ENCODE results near the gene SERPING1.

The SERPING1 gene

DNA sequence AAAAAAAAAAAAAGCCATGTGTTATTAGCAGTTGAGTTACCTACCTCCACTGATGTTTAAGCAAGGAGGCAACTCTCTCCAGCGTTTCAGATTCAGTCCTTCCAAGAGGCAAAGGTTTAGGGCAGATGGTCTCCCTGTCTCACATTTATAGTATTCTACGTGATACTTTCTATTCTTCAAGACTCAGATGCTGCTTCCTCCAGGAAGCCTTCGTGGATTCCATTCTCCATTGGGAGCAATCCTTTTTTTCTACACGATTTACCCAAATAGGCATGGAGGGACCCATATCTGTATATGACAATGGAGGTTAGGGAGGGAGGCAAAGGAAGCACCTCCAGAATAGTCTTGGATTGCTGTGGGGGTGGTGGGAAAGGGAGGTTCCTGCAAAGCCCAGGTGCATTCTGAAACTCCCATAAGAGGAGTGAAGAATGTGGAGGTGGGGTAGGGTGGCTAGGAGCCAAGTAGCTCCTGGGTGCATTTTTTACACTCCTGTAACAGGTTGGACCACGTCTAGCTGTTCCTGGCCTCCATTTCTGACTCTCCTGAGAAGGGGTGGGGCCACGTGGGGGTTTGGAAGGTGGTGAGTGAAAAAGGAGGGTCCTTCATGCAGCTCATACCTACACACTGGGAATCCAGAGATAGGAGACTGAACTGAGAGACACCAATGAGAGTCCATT is 36.0 kb downstream of the SERPING1 start:
- H3K27me3 ChIP-seq (ENCODE audit: insufficient read depth, poor library complexity, severe bottlenecking), result no peaks in the 10 kb centered on the region
- DNase-seq (ENCODE audit: low spot score) (no peak), ATAC-seq (ENCODE audit: low read depth) (no peak)
- H3K27ac ChIP-seq (ENCODE audit: poor library complexity, severe bottlenecking), result no peak overlapping the region
- H3K4me3 ChIP-seq (ENCODE audit: severe bottlenecking), result no peak overlapping the region
- H3K9me3 ChIP-seq (ENCODE audit: severe bottlenecking), result no peaks in the 10 kb centered on the region
- peaks cover 7% of the 10 kb centered on the region for H3K4me1 ChIP-seq (ENCODE audit: insufficient read depth, poor library complexity, severe bottlenecking)
- H3K36me3 ChIP-seq (ENCODE audit: low read depth), result no peaks in the 10 kb centered on the region
- TF ChIP-seq, protein P1, sequence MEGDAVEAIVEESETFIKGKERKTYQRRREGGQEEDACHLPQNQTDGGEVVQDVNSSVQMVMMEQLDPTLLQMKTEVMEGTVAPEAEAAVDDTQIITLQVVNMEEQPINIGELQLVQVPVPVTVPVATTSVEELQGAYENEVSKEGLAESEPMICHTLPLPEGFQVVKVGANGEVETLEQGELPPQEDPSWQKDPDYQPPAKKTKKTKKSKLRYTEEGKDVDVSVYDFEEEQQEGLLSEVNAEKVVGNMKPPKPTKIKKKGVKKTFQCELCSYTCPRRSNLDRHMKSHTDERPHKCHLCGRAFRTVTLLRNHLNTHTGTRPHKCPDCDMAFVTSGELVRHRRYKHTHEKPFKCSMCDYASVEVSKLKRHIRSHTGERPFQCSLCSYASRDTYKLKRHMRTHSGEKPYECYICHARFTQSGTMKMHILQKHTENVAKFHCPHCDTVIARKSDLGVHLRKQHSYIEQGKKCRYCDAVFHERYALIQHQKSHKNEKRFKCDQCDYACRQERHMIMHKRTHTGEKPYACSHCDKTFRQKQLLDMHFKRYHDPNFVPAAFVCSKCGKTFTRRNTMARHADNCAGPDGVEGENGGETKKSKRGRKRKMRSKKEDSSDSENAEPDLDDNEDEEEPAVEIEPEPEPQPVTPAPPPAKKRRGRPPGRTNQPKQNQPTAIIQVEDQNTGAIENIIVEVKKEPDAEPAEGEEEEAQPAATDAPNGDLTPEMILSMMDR (IDR thresholded peaks at IDR 0.05; ENCODE audit: poor library complexity, severe bottlenecking), result no peak

DNA sequence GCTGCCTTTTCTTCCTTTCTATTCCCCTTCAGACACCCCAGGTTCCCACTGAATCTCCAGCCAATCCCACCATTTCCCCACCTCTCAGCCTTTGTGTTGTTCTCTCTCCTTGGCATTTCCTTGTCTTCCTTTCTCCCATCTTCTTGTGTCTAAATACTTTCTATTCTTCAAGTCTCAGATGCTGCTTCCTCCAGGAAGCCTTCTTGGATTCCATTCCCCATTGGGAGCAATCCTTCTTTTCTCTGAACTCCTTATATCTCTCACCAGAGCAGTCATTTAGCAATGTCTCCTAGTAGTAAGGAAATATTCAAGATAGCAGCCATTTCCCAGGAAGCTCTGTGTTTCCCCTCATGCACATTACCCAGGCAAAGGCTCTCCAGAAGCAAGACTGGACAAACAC is 36.8 kb downstream of the SERPING1 start:
- no peak for ATAC-seq (ENCODE audit: low read depth)
- no peaks in the 10 kb centered on the region for H3K27me3 ChIP-seq (ENCODE audit: insufficient read depth, poor library complexity, severe bottlenecking)
- no peaks in the 10 kb centered on the region for H3K9me3 ChIP-seq (ENCODE audit: severe bottlenecking)

DNA sequence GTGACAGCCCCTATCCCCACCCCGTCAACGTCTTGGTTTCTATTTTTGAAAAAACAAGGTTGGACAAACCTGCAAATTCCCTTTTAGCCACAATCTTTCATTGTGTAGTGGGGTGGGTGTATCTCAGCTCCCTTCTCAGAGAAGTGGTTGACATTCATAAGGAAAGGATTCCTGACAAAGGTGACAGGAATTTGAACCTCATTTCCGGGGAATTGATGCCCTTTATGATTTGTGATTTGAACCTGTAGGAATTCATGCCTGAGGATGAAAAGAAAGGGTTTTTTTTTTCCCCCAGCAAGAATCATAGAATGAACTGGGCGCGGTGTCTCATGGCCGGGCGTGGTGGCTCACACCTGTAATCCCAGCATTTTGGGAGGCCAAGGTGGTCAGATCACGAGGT is 37.8 kb downstream of the SERPING1 start:
- TF ChIP-seq, protein P1 (IDR thresholded peaks at IDR 0.05; ENCODE audit: poor library complexity, severe bottlenecking), result no peak
- no peaks in the 10 kb centered on the region for H3K27me3 ChIP-seq (ENCODE audit: insufficient read depth, poor library complexity, severe bottlenecking)
- no peak overlapping the region for H3K27ac ChIP-seq (ENCODE audit: poor library complexity, severe bottlenecking)
- no peak for DNase-seq (ENCODE audit: low spot score)
- no peaks in the 10 kb centered on the region for H3K9me3 ChIP-seq (ENCODE audit: severe bottlenecking)
- no peak for ATAC-seq (ENCODE audit: low read depth)
- H3K4me1 ChIP-seq (ENCODE audit: insufficient read depth, poor library complexity, severe bottlenecking), result peaks cover 7% of the 10 kb centered on the region
- no peak overlapping the region for H3K4me3 ChIP-seq (ENCODE audit: severe bottlenecking)
- H3K36me3 ChIP-seq (ENCODE audit: low read depth), result no peaks in the 10 kb centered on the region; the same call in 1 of the 2 replicates

More for the DNA sequence above, 36.8 kb downstream of the SERPING1 start:
- Histone ChIP-seq H3K36me3 (ENCODE audit: low read depth) (no peaks in the 10 kb centered on the region), H3K27ac (ENCODE audit: poor library complexity, severe bottlenecking) (no peak overlapping the region), H3K4me3 (ENCODE audit: severe bottlenecking) (no peak overlapping the region), H3K4me1 (ENCODE audit: insufficient read depth, poor library complexity, severe bottlenecking) (peaks cover 7% of the 10 kb centered on the region)
- DNase-seq (ENCODE audit: low spot score), result no peak
- TF ChIP-seq, protein P1 (IDR thresholded peaks at IDR 0.05; ENCODE audit: poor library complexity, severe bottlenecking), result no peak

DNA sequence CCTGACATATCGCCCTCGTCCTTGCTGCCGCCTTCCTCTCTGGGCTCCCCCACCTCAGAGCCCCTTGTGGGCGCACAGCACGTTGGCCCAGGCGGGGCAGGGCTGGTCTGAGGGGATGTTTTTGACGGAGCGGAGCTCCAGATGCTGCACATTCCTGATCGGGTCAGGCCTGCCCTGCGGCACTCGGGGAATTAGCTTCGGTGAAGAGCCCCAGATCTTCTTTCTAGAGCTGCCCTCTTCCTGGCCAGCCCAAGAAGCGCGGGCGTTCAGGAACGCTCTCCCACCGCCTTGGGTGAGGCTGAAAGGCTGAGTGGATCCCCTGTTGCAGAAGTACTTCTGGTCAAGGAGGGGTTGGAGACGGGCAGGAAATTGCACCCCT is 40.1 kb downstream of the SERPING1 start:
- Histone ChIP-seq H3K4me3 (ENCODE audit: severe bottlenecking) (peak overlapping the region; percentile 100), H3K36me3 (ENCODE audit: low read depth) (no peaks in the 10 kb centered on the region; the same call in 1 of the 2 replicates), H3K27ac (ENCODE audit: poor library complexity, severe bottlenecking) (peak overlapping the region; percentile 83), H3K9me3 (ENCODE audit: severe bottlenecking) (no peaks in the 10 kb centered on the region), H3K4me1 (ENCODE audit: insufficient read depth, poor library complexity, severe bottlenecking) (peaks cover 7% of the 10 kb centered on the region), H3K27me3 (ENCODE audit: insufficient read depth, poor library complexity, severe bottlenecking) (no peaks in the 10 kb centered on the region)
- DNase-seq (ENCODE audit: low spot score), result no peak
- TF ChIP-seq, protein P1 (IDR thresholded peaks at IDR 0.05; ENCODE audit: poor library complexity, severe bottlenecking), result no peak
- peak; percentile 53 for ATAC-seq (ENCODE audit: low read depth)

Data from RWPE2 (cell line).